AG10803 (cell line): Measurements from ENCODE around the gene PACS2.
A peak's percentile ranks its signal among the peaks of the same experiment; 100 is the strongest.

ENCODE experiments used
- DNase-seq: peaks from one replicate; pipeline ENCODE4 v3.0.0; 2010; ENCODE audit warnings: low read depth
- H3K4me3 ChIP-seq: 2 replicates; pipeline ENCODE4 v1.5.1; 2011; ENCODE audit warnings: mild to moderate bottlenecking, low read length, control low read depth
- TF ChIP-seq, protein P1 (sequence below): conservative IDR thresholded peaks from 2 replicates; pipeline ENCODE4 v1.5.1; 2011; ENCODE audit warnings: mild to moderate bottlenecking, low read length, control low read depth, inconsistent platforms

Gene PACS2

GRCh38 chr14:105391541-105391940, 77.0 kb downstream of the PACS2 start:
- no peak overlapping the region for H3K4me3 ChIP-seq
- TF ChIP-seq, protein P1, sequence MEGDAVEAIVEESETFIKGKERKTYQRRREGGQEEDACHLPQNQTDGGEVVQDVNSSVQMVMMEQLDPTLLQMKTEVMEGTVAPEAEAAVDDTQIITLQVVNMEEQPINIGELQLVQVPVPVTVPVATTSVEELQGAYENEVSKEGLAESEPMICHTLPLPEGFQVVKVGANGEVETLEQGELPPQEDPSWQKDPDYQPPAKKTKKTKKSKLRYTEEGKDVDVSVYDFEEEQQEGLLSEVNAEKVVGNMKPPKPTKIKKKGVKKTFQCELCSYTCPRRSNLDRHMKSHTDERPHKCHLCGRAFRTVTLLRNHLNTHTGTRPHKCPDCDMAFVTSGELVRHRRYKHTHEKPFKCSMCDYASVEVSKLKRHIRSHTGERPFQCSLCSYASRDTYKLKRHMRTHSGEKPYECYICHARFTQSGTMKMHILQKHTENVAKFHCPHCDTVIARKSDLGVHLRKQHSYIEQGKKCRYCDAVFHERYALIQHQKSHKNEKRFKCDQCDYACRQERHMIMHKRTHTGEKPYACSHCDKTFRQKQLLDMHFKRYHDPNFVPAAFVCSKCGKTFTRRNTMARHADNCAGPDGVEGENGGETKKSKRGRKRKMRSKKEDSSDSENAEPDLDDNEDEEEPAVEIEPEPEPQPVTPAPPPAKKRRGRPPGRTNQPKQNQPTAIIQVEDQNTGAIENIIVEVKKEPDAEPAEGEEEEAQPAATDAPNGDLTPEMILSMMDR: no peak
- no peak for DNase-seq

- TF ChIP-seq, protein P1: no peak
- H3K4me3 ChIP-seq: no peak overlapping the region
- no peak for DNase-seq
Measured at GRCh38 chr14:105392131-105393090, 77.9 kb downstream of the PACS2 start.

DNA sequence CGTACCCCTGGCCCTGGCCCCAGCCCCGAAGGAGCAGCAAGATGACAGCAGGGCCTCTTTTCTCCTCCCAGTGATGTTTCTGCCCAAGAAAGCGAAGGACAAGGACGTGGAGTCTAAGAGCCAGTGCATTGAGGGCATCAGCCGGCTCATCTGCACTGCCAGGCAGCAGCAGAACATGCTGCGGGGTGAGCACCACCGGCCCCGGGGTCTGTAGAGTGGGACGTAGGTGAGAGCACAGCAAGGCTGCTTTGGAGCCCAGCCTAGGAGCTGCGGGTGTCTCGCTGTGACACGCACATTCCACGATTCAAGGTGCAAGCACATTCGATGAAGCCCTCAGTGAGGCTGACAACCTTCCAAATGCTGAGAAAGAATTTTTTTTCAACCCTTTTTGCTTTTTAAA, 78.6 kb downstream of the PACS2 start:
- DNase-seq: no peak
- TF ChIP-seq, protein P1: no peak
- no peak overlapping the region for H3K4me3 ChIP-seq

GRCh38 chr14:105394714-105395537, 80.4 kb downstream of the PACS2 start:
- no peak for DNase-seq
- no peak overlapping the region for H3K4me3 ChIP-seq

DNA sequence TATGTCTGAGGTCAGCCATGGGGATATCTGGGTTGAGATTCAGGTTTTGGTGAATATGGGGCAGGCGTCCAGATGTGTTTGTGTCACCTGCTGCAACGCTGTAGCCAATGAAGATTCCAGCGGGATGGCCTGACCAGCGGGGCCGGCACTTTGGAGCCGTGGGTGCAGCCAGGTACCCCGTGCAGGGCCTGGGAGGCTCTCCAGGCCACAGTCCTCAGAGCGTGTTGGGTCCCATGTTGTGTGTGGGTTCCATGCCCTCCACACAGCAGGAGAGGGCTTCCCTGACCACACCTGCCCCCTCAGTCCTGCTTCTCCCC, 80.9 kb downstream of the PACS2 start:
- H3K4me3 ChIP-seq: no peak overlapping the region
- TF ChIP-seq, protein P1: no peak
- no peak for DNase-seq

More at GRCh38 chr14:105394714-105395537, 80.4 kb downstream of the PACS2 start:
- TF ChIP-seq, protein P1: no peak

- TF ChIP-seq, protein P1: no peak
- peak overlapping the region; percentile 84 for H3K4me3 ChIP-seq
- DNase-seq: no peak
Measured at GRCh38 chr14:105397350-105397931, 82.9 kb downstream of the PACS2 start.
